HEK293 (cell line): ENCODE results near the gene C22orf39.

ENCODE experiments used
- BCL11A ChIP-seq: fragments of 450-650 bp; formaldehyde crosslinking; IDR thresholded peaks from 2 replicates; pipeline ENCODE4 v1.5.1; 2016; ENCODE audit warnings: low read depth, missing biosample characterization, missing genetic modification characterization
- BCL6B ChIP-seq: fragments of 450-650 bp; formaldehyde crosslinking; IDR thresholded peaks from 2 replicates; pipeline ENCODE4 v1.5.1; 2017; ENCODE audit warnings: missing biosample characterization, missing genetic modification characterization
- GLI2 ChIP-seq: fragments of 450-650 bp; formaldehyde crosslinking; IDR thresholded peaks from 2 replicates; pipeline ENCODE4; 2017; ENCODE audit warnings: missing biosample characterization, missing genetic modification characterization, low read depth, borderline replicate concordance
- KLF17 ChIP-seq: fragments of 450-650 bp; formaldehyde crosslinking; IDR thresholded peaks from 2 replicates; pipeline ENCODE4 v1.5.1; 2016; ENCODE audit warnings: missing biosample characterization, missing genetic modification characterization
- KLF8 ChIP-seq: fragments of 450-650 bp; formaldehyde crosslinking; IDR thresholded peaks from 2 replicates; pipeline ENCODE4 v1.5.1; 2016; ENCODE audit warnings: missing biosample characterization, missing genetic modification characterization
- PRDM6 ChIP-seq: fragments of 450-650 bp; formaldehyde crosslinking; IDR thresholded peaks from 2 replicates; pipeline ENCODE4 v1.5.1; 2017; ENCODE audit warnings: missing biosample characterization, missing genetic modification characterization
- YY1 ChIP-seq: fragments of 450-650 bp; formaldehyde crosslinking; IDR thresholded peaks from 2 replicates; pipeline ENCODE4 v1.5.1; 2018; ENCODE audit warnings: missing biosample characterization, missing genetic modification characterization
- ZBTB10 ChIP-seq: fragments of 450-650 bp; formaldehyde crosslinking; IDR thresholded peaks from 2 replicates; pipeline ENCODE4 v1.5.1; 2016; ENCODE audit warnings: missing biosample characterization, missing genetic modification characterization
- ZBTB11 ChIP-seq: fragments of 450-650 bp; formaldehyde crosslinking; conservative IDR thresholded peaks from 2 replicates; pipeline ENCODE4 v1.5.1; 2016; ENCODE audit warnings: low read depth, missing biosample characterization, missing genetic modification characterization
- ZBTB17 ChIP-seq: fragments of 450-650 bp; formaldehyde crosslinking; IDR thresholded peaks from 2 replicates; pipeline ENCODE4 v1.5.1; 2016; ENCODE audit warnings: missing biosample characterization, missing genetic modification characterization
- ZBTB44 ChIP-seq: fragments of 450-650 bp; IDR thresholded peaks from 2 replicates; pipeline ENCODE4 v1.5.1; 2018; ENCODE audit warnings: missing biosample characterization, mild to moderate bottlenecking, missing genetic modification characterization
- ZFP69B ChIP-seq: fragments of 450-650 bp; formaldehyde crosslinking; IDR thresholded peaks from 2 replicates; pipeline ENCODE4 v1.5.1; 2016; ENCODE audit warnings: missing biosample characterization, missing genetic modification characterization
- ZNF133 ChIP-seq: fragments of 450-650 bp; formaldehyde crosslinking; IDR thresholded peaks from 2 replicates; pipeline ENCODE4 v1.5.1; 2016; ENCODE audit warnings: missing biosample characterization, missing genetic modification characterization
- ZNF174 ChIP-seq: fragments of 450-650 bp; formaldehyde crosslinking; IDR thresholded peaks from 2 replicates; pipeline ENCODE4 v1.5.0; 2017; ENCODE audit warnings: missing biosample characterization, mild to moderate bottlenecking, missing genetic modification characterization
- ZNF19 ChIP-seq: fragments of 450-650 bp; formaldehyde crosslinking; IDR thresholded peaks from 2 replicates; pipeline ENCODE4; 2016; ENCODE audit warnings: missing biosample characterization, missing genetic modification characterization, low read depth
- ZNF24 ChIP-seq: fragments of 450-650 bp; formaldehyde crosslinking; IDR thresholded peaks from 2 replicates; pipeline ENCODE4 v1.5.1; 2016; ENCODE audit warnings: missing biosample characterization, missing genetic modification characterization
- ZNF426 ChIP-seq: fragments of 450-650 bp; formaldehyde crosslinking; IDR thresholded peaks from 2 replicates; pipeline ENCODE4 v1.5.1; 2017; ENCODE audit warnings: missing biosample characterization, missing genetic modification characterization, mild to moderate bottlenecking, inconsistent platforms, moderate library complexity
- ZNF529 ChIP-seq: fragments of 450-650 bp; formaldehyde crosslinking; IDR thresholded peaks from 2 replicates; pipeline ENCODE4 v1.5.1; 2017; ENCODE audit warnings: missing genetic modification characterization, missing biosample characterization; ENCODE audit not compliant: insufficient replicate concordance
- ZNF560 ChIP-seq: fragments of 450-650 bp; formaldehyde crosslinking; IDR thresholded peaks from 2 replicates; pipeline ENCODE4 v1.5.1; 2017; ENCODE audit warnings: missing biosample characterization, missing genetic modification characterization, borderline replicate concordance
- ZNF571 ChIP-seq: fragments of 450-650 bp; formaldehyde crosslinking; IDR thresholded peaks from 2 replicates; pipeline ENCODE4 v1.5.0; 2017; ENCODE audit warnings: missing biosample characterization, missing genetic modification characterization
- ZNF596 ChIP-seq: fragments of 450-650 bp; IDR thresholded peaks from 2 replicates; pipeline ENCODE4 v1.5.0; 2018; ENCODE audit warnings: missing biosample characterization, mild to moderate bottlenecking, missing genetic modification characterization, moderate library complexity
- ZNF670 ChIP-seq: fragments of 450-650 bp; formaldehyde crosslinking; IDR thresholded peaks from 2 replicates; pipeline ENCODE4 v1.5.1; 2016; ENCODE audit warnings: missing biosample characterization, missing genetic modification characterization, low read depth
- ZNF701 ChIP-seq: fragments of 450-650 bp; formaldehyde crosslinking; IDR thresholded peaks from 2 replicates; pipeline ENCODE4 v1.5.1; 2016; ENCODE audit warnings: missing biosample characterization, missing genetic modification characterization
- ZNF785 ChIP-seq: fragments of 450-650 bp; formaldehyde crosslinking; IDR thresholded peaks from 2 replicates; pipeline ENCODE4 v1.5.1; 2016; ENCODE audit warnings: missing biosample characterization, missing genetic modification characterization
- ZSCAN23 ChIP-seq: fragments of 450-650 bp; formaldehyde crosslinking; IDR thresholded peaks from 2 replicates; pipeline ENCODE4 v1.5.1; 2016; ENCODE audit warnings: missing biosample characterization, missing genetic modification characterization
- ZSCAN30 ChIP-seq: fragments of 450-650 bp; IDR thresholded peaks from 2 replicates; pipeline ENCODE4 v1.5.1; 2018; ENCODE audit warnings: missing biosample characterization, mild to moderate bottlenecking, missing genetic modification characterization, moderate library complexity

C22orf39 gene

GRCh38 chr22:19432133-19432851 lies 15.2 kb downstream of the C22orf39 start, which contains the start of gene MRPL40 (continued):
- TF ChIP-seq KLF17 (tag by site-specific recombination) (peak; percentile 97), ZNF560 (tag by site-specific recombination) (no peak), ZNF529 (no peak), ZSCAN23 (tag by site-specific recombination) (no peak), ZNF596 (tag by site-specific recombination) (peak; percentile 62; the same call in 1 of the 2 replicates), KLF8 (peak; percentile 99), PRDM6 (tag by site-specific recombination) (0 out of 2 replicates have a peak, but pooled peaks have one; percentile 4), ZNF133 (tag by site-specific recombination) (0 out of 2 replicates have a peak, but pooled peaks have one; percentile 26), BCL6B (tag by site-specific recombination) (no peak), YY1 (tag by site-specific recombination) (peak; percentile 95), ZNF670 (no peak), ZSCAN30 (tag by site-specific recombination) (peak; percentile 98), GLI2 (tag by site-specific recombination) (no peak), ZBTB10 (peak; percentile 61; the same call in 1 of the 2 replicates), BCL11A (tag by site-specific recombination) (peak; percentile 84), ZNF24 (peak; percentile 33), ZBTB44 (tag by site-specific recombination) (no peak), ZNF426 (no peak), ZNF571 (no peak), ZNF785 (peak; percentile 91), ZNF174 (tag by site-specific recombination) (no peak), ZNF19 (tag by site-specific recombination) (no peak), ZNF701 (tag by site-specific recombination) (no peak), ZBTB17 (tag by site-specific recombination) (peak; percentile 84), ZFP69B (tag by site-specific recombination) (peak; percentile 48; the same call in 1 of the 2 replicates), ZBTB11 (peak; percentile 99)
